ENCODE measurements around the gene CYB561A3. TPM values are rescaled to one million over a fixed set of nuclear protein-coding genes. Genes with fewer than 3 reads are reported as not detected.

The CYB561A3 gene
- polyA plus RNA-seq, 1 experiment, result 34.5 TPM

GRCh38 chr11:61337706-61338470, 23.8 kb downstream of the CYB561A3 start:
- POLR2A ChIA-PET, result interaction anchor here (1.0 kb wide), 1 partner anchor 24 kb away, joined by 3 read pairs; the partner anchor contains the start of gene CYB561A3
- no peaks in the 10 kb centered on the region; the same call in 1 of the 2 replicates for H3K9me3 ChIP-seq (ENCODE audit: control insufficient read depth, insufficient read depth, low read length)
- H3K27me3 ChIP-seq (ENCODE audit: control insufficient read depth, insufficient read depth, low read length), result no peaks in the 10 kb centered on the region
- no peak for DNase-seq (ENCODE audit: low read depth, low spot score)
- no peak for TF ChIP-seq CTCF (IDR thresholded peaks at IDR 0.05; ENCODE audit: low read depth, low read length)
- CTCF ChIA-PET, result interaction anchor here (1.3 to 10.2 kb wide), 7 partner anchors 10 to 109 kb away, joined by 4 to 519 read pairs (median 17); partner anchors contain the start of genes CYB561A3, TMEM138 and TMEM216
- no peak overlapping the region for H3K27ac ChIP-seq (ENCODE audit: low read depth, low read length)
- H3K4me3 ChIP-seq (ENCODE audit: low read depth, low read length), result no peak overlapping the region

GRCh38 chr11:61336171-61336935, 25.3 kb downstream of the CYB561A3 start:
- peak; percentile 45 for DNase-seq (ENCODE audit: low read depth, low spot score)

GRCh38 chr11:61335355-61335710, 26.3 kb downstream of the CYB561A3 start:
- POLR2A ChIA-PET, result interaction anchor here (1.4 to 1.7 kb wide), 3 partner anchors 27 to 52 kb away, joined by 3 to 13 read pairs (median 12); partner anchors contain the start of genes CYB561A3 and TMEM138
- H3K9me3 ChIP-seq (ENCODE audit: control insufficient read depth, insufficient read depth, low read length), result no peaks in the 10 kb centered on the region; the same call in 1 of the 2 replicates
- no peak for TF ChIP-seq CTCF (IDR thresholded peaks at IDR 0.05; ENCODE audit: low read depth, low read length)
- CTCF ChIA-PET, result interaction anchor here (0.8 to 10.2 kb wide), 24 partner anchors 10 to 303 kb away, joined by 3 to 519 read pairs (median 7); partner anchors contain the start of genes CYB561A3, TMEM138 and TMEM216
- H3K27me3 ChIP-seq (ENCODE audit: control insufficient read depth, insufficient read depth, low read length), result no peaks in the 10 kb centered on the region
- no peak overlapping the region for H3K4me3 ChIP-seq (ENCODE audit: low read depth, low read length)
- no peak overlapping the region for H3K27ac ChIP-seq (ENCODE audit: low read depth, low read length)
- no peak for DNase-seq (ENCODE audit: low read depth, low spot score)

More at GRCh38 chr11:61336171-61336935, 25.3 kb downstream of the CYB561A3 start:
- H3K27me3 ChIP-seq (ENCODE audit: control insufficient read depth, insufficient read depth, low read length), result no peaks in the 10 kb centered on the region
- peak; percentile 99 for TF ChIP-seq CTCF (IDR thresholded peaks at IDR 0.05; ENCODE audit: low read depth, low read length)
- H3K9me3 ChIP-seq (ENCODE audit: control insufficient read depth, insufficient read depth, low read length), result no peaks in the 10 kb centered on the region; the same call in 1 of the 2 replicates
- H3K27ac ChIP-seq (ENCODE audit: low read depth, low read length), result no peak overlapping the region
- ChIA-PET POLR2A (interaction anchor here (1.4 to 1.7 kb wide), 3 partner anchors 26 to 50 kb away, joined by 3 to 13 read pairs (median 12); partner anchors contain the start of genes CYB561A3 and TMEM138), CTCF (interaction anchor here (0.6 to 10.2 kb wide), 42 partner anchors 9 to 302 kb away, joined by 3 to 519 read pairs (median 6); partner anchors contain the start of genes CYB561A3, TMEM138 and TMEM216)
- H3K4me3 ChIP-seq (ENCODE audit: low read depth, low read length), result no peak overlapping the region

- Histone ChIP-seq H3K27me3 (ENCODE audit: control insufficient read depth, insufficient read depth, low read length) (no peaks in the 10 kb centered on the region), H3K4me3 (ENCODE audit: low read depth, low read length) (no peak overlapping the region), H3K27ac (ENCODE audit: low read depth, low read length) (peak overlapping the region; percentile 39), H3K9me3 (ENCODE audit: control insufficient read depth, insufficient read depth, low read length) (no peaks in the 10 kb centered on the region; the same call in 1 of the 2 replicates)
- ChIA-PET CTCF (interaction anchor here (0.9 to 10.2 kb wide), 7 partner anchors 27 to 304 kb away, joined by 3 to 519 read pairs (median 6); partner anchors contain the start of genes CYB561A3, TMEM138 and TMEM216), POLR2A (interaction anchor here (1.0 to 2.5 kb wide), 4 partner anchors 24 to 55 kb away, joined by 3 to 15 read pairs (median 5); partner anchors contain the start of genes CYB561A3 and TMEM138)
- TF ChIP-seq CTCF (IDR thresholded peaks at IDR 0.05; ENCODE audit: low read depth, low read length), result no peak
- DNase-seq (ENCODE audit: low read depth, low spot score), result no peak
These were observed 27.0 kb downstream of the CYB561A3 start for GRCh38 chr11:61334434-61335354.
